Naive thymus-derived CD8-positive, alpha-beta T cell (primary cell): Measurements from ENCODE around the gene ASTN2. TPM values are rescaled to one million over a fixed set of nuclear protein-coding genes. Genes with fewer than 3 reads are reported as not detected.

Experiments
- ATAC-seq, 2 donors: fragments of 150-1000 bp; cut with Tn5 transposase in 1 of 2; sonication (Bioruptor Pico), chemical (Tn5 transposase) in 1 of 2; 1 replicate in 1 of 2; 2 replicates in 1 of 2; pipeline ENCODE4 v1.10.0; 2021; ENCODE audit warnings: mild to moderate bottlenecking in 2 of 2, moderate library complexity in 2 of 2
- POLR2A ChIA-PET: fragments of 350-600 bp; sonication (Branson Sonifier 250); formaldehyde crosslinking; loops from one replicate; lab custom pipeline; 2021; ENCODE audit warnings: antibody characterized with exemption; lab: Charles Lee
- DNase-seq, 10 donors: peaks; one replicate each; pipeline versions ENCODE4 v3.0.0 to v3.0.0-alpha.2; 2020 to 2022
- H3K27ac Mint-ChIP-seq, 10 donors: one replicate each; pipeline ENCODE4 v1.8.0; 2020 to 2022; ENCODE audit warnings: mild to moderate bottlenecking in 10 of 10, mixed read lengths in 10 of 10, moderate library complexity in 4 of 10, inconsistent platforms in 1 of 10
- H3K27me3 Mint-ChIP-seq, 5 donors: one replicate each; pipeline ENCODE4 v1.8.0; 2021 to 2022; ENCODE audit warnings: mixed read lengths in 5 of 5
- H3K36me3 Mint-ChIP-seq, 3 donors: one replicate each; pipeline ENCODE4 v1.8.0; 2020 to 2022; ENCODE audit warnings: mixed read lengths in 3 of 3, mild to moderate bottlenecking in 2 of 3, inconsistent platforms in 1 of 3
- H3K4me1 Mint-ChIP-seq, 4 donors: one replicate each; pipeline ENCODE4 v1.8.0; 2021 to 2022; ENCODE audit warnings: mixed read lengths in 4 of 4
- H3K4me3 Mint-ChIP-seq, 10 donors: one replicate each; pipeline ENCODE4 v1.8.0; 2020 to 2022; ENCODE audit warnings: mild to moderate bottlenecking in 10 of 10, mixed read lengths in 10 of 10, moderate library complexity in 6 of 10, inconsistent platforms in 1 of 10
- H3K9me3 Mint-ChIP-seq, 9 donors: one replicate each; pipeline ENCODE4 v1.8.0; 2020 to 2022; ENCODE audit warnings: mixed read lengths in 9 of 9, mild to moderate bottlenecking in 3 of 9, inconsistent platforms in 1 of 9, moderate library complexity in 1 of 9
- polyA plus RNA-seq, 3 donors: library from polyadenylated mRNA; unstranded; fragments of 300-500 nt; fragmentation: Illumina TruSeq; gene quantifications; one replicate each; pipeline ENCODE4 v1.2.3, GENCODE V29; 2021
- total RNA-seq, 8 experiments: library from RNA in 2 of 8; stranded (reverse) in 2 of 8; gene quantifications; one replicate each; pipeline ENCODE4 v1.2.3 and lab custom pipeline; 2021 to 2026

ASTN2 gene
- total and polyA plus RNA-seq, 5 experiments from 2014 or later: 1.2 to 3.8 (median 3.2) TPM

DNA sequence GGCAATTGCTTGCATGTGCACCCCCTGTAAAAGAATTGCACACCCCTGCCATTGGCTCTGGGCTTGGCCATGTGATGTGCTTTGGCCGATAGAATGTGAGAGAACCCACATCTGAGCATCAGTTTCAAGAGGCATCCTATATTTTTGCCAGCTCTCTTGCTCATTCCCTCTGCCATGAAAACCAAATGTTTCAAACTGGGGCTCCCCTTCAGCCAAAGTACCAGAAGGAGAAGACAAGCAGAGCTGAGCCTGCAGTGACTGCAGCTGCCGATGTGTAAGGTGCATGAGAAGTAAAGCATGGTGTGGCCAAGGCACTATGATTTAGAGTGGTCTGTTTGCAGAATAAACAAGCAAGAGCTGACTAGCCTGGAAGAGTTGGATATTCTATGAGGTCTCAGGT, 132.3 kb downstream of the ASTN2 start:
- Mint-ChIP-seq H3K27ac (no peak overlapping the region), H3K27me3 (peaks cover 0 to 9% (median 1%) of the 10 kb centered on the region in 5 donors)
- POLR2A ChIA-PET: no interaction called here

DNA sequence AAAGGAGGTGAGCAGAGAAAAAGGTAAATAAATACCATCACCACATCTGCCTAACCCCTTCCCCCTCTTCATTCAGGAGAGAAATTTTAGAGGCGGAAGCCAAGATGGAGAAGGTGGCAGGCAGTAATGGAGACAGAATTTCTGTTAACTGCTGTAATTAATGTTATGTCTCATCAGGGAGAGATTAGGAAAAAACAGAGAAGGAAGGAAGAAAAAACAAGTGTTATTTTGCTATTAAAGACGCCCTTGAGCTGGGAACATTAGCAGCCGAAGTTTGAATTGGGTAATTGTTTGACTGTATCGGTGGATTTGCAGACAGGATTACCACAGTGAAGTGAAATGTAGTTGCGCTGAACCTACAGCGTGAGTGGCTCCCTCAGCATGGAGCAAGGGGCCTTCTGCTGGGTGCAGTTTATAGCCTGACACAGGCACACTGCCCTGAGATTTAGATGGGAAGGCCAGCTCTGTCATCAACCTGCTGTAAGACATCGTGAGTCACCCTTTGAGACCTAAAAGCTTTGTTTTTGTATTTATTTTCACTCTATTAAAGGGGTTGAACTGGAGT, 136.3 kb downstream of the ASTN2 start:
- H3K36me3 Mint-ChIP-seq: no peaks in the 10 kb centered on the region
- H3K9me3 Mint-ChIP-seq: peaks cover 0 to 22% (median 5%) of the 10 kb centered on the region in 9 donors
- peaks cover 0 to 9% (median 1%) of the 10 kb centered on the region in 5 donors for H3K27me3 Mint-ChIP-seq
- ATAC-seq (no peak), DNase-seq (no peak)
- POLR2A ChIA-PET: no interaction called here
- H3K27ac Mint-ChIP-seq: no peak overlapping the region
- H3K4me1 Mint-ChIP-seq: no peaks in the 10 kb centered on the region
- no peak overlapping the region for H3K4me3 Mint-ChIP-seq

More for the DNA sequence above, 132.3 kb downstream of the ASTN2 start:
- Mint-ChIP-seq H3K4me3 (no peak overlapping the region), H3K36me3 (no peaks in the 10 kb centered on the region), H3K4me1 (no peaks in the 10 kb centered on the region), H3K9me3 (peaks cover 0 to 22% (median 3%) of the 10 kb centered on the region in 9 donors)
- DNase-seq: no peak
- ATAC-seq: no peak

DNA sequence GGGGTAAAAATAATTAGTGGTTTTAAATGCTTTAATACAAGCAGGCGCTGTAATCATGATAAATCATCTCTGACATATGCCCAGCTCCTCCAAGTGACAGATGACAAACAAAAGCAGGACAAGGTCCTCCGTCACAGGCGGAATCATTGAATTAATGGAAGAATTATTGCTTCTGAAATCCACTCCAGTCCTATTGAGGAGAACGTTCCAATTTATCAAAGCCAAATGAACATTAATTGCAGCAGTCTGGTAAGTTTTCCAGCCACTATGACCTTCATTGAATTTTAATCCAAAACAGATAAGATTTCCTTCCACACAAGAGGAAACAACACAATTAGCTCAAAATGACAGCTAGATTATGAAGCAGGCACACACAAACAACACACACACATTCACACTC, 136.8 kb downstream of the ASTN2 start:
- Mint-ChIP-seq H3K36me3 (no peaks in the 10 kb centered on the region), H3K27ac (no peak overlapping the region), H3K9me3 (peaks cover 0 to 22% (median 5%) of the 10 kb centered on the region in 9 donors), H3K4me3 (no peak overlapping the region), H3K27me3 (peaks cover 0 to 9% (median 1%) of the 10 kb centered on the region in 5 donors), H3K4me1 (no peaks in the 10 kb centered on the region)
- POLR2A ChIA-PET: no interaction called here
- ATAC-seq (no peak), DNase-seq (no peak)

DNA sequence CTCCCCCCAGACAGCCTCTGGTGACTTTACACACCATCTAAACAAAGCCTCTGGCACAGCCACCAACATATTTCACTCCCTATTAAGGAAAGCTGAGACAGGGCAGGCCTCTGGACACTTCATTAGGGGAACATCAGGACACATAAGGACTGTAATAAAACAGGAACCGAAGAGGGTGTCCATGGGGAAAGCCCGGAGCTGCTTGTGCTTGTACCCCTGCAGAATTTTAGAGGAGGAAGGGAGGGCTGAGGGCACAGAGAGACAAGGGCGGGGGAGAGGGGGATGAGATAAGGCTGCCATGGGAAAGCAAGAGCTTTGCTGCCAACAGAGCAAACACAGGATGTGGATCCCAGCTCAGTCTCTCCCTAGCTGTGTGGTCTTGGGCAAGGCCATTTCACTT, 138.4 kb downstream of the ASTN2 start:
- DNase-seq (no peak), ATAC-seq (no peak)
- Mint-ChIP-seq H3K36me3 (no peaks in the 10 kb centered on the region), H3K27me3 (peaks cover 0 to 4% (median 1%) of the 10 kb centered on the region in 5 donors), H3K4me3 (no peak overlapping the region), H3K9me3 (peaks cover 0 to 14% (median 5%) of the 10 kb centered on the region in 9 donors), H3K4me1 (no peaks in the 10 kb centered on the region), H3K27ac (no peak overlapping the region)
- POLR2A ChIA-PET: no interaction called here

DNA sequence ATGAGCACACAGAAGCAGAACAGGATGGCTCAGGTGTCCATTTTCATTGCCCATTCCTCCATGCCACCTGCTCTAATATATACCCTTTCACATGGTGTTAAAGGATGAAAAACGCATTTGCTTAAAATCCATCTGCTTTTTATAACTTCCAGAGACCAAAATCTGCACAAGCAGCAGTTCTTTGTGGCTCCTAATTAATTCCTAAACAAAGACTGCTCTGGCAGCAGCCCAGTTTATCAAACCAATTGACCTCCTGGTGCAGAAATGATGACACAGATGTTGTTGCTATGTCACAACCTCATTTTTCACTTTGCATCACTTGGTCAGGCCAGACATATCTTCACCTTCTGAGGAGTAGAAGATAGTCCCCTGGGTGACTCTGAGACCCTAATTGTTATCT, 141.2 kb downstream of the ASTN2 start:
- no peak overlapping the region for H3K27ac Mint-ChIP-seq
- H3K27me3 Mint-ChIP-seq: peaks cover 0 to 4% (median 1%) of the 10 kb centered on the region in 5 donors
- POLR2A ChIA-PET: no interaction called here
- H3K9me3 Mint-ChIP-seq: peaks cover 0 to 12% (median 4%) of the 10 kb centered on the region in 9 donors
- H3K36me3 Mint-ChIP-seq: no peaks in the 10 kb centered on the region
- DNase-seq (no peak), ATAC-seq (no peak)
- no peak overlapping the region for H3K4me3 Mint-ChIP-seq
- H3K4me1 Mint-ChIP-seq: no peaks in the 10 kb centered on the region

DNA sequence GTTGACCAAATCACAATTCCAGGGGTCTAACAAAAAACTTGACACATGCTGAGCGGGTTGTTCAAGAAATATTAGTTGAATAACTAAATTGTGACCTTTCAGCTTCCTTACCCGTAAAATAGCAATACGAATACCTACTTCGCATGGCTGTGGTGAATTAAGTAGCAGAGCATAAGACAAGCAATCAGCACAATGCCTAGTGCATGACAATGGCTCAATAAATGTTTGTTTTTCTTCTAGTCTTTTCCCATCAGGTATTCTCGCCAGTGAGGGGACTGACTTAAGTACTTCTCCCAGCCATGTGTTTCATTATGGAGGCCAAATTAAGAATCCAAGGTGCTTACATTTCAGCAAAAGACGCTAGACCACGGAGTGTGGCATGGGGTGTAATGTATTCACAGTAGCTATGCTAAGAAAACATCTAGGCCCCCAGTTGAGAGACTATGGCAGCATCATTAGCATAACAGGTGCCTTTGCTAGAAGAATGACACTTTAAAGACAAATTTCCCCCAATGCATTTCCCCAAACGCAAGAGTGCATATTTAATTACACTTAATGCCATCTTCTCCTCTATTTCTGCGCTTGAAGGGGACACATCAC, 145.9 kb downstream of the ASTN2 start:
- Mint-ChIP-seq H3K9me3 (peaks cover 0 to 6% (median 2%) of the 10 kb centered on the region in 9 donors), H3K27me3 (no peaks in the 10 kb centered on the region)

DNA sequence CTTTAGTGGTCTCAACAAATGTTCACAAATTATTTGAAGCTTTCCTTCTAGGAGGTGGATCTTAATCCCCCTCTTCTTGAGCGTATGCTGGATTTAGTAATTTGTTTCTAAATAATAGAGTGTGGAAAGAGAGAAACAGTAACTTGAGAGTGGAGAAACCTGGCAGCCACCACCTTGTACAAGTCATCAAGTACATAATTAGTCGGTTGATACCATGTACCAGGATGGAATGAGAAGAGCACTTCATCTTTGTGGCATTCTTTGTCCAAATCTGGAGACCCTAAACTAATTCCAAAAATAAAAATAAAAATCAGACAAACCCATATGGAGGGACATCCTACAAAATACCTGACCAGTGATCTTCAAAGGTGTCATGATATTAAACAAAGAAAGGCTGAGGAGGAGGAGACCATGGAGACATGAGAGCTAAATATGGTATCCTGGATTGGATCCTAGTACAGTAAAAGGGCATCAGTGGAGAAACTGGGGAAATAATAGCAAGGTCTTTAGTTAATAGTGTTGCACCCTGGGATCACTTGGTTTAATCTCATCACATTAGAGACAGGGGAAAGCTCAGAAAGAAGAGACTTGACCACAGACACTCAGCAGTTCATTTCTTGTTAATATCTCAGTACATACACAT, 147.9 kb downstream of the ASTN2 start:
- Mint-ChIP-seq H3K4me3 (no peak overlapping the region), H3K4me1 (no peaks in the 10 kb centered on the region), H3K36me3 (no peaks in the 10 kb centered on the region), H3K27me3 (peaks cover 0 to 2% (median 0%) of the 10 kb centered on the region in 5 donors), H3K27ac (no peak overlapping the region), H3K9me3 (peaks cover 0 to 6% (median 2%) of the 10 kb centered on the region in 9 donors)
- ATAC-seq (no peak), DNase-seq (no peak)
- POLR2A ChIA-PET: no interaction called here

More for the DNA sequence above, 145.9 kb downstream of the ASTN2 start:
- Mint-ChIP-seq H3K4me3 (no peak overlapping the region), H3K36me3 (no peaks in the 10 kb centered on the region), H3K4me1 (no peaks in the 10 kb centered on the region), H3K27ac (no peak overlapping the region)
- POLR2A ChIA-PET: no interaction called here
- no peak for DNase-seq
- ATAC-seq: no peak

DNA sequence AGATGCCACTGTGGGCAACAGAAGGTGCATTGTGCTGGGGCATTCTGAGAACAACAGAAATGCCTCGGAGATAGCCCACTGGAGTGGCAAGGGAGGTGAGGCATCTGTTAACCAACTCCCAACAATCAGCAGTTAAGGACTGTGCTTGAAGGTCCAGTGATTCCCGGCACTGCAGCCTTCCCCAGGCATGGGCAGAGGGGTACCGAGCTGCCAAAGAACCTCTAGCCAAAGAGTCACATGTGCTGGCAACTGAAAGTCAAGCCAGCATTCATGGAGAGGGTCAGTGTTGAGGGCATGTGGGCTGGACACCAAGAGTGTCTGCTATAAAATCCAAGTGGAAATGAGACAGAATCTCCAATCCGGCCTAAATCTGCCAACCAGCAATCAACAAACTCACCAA, 149.6 kb downstream of the ASTN2 start:
- POLR2A ChIA-PET: no interaction called here
- ATAC-seq: no peak
- H3K4me3 Mint-ChIP-seq: no peak overlapping the region
- peaks cover 0 to 9% (median 2%) of the 10 kb centered on the region in 9 donors for H3K9me3 Mint-ChIP-seq
- H3K36me3 Mint-ChIP-seq: no peaks in the 10 kb centered on the region
- DNase-seq: no peak
- no peaks in the 10 kb centered on the region for H3K4me1 Mint-ChIP-seq
- no peak overlapping the region for H3K27ac Mint-ChIP-seq
- peaks cover 0 to 2% (median 0%) of the 10 kb centered on the region in 5 donors for H3K27me3 Mint-ChIP-seq

DNA sequence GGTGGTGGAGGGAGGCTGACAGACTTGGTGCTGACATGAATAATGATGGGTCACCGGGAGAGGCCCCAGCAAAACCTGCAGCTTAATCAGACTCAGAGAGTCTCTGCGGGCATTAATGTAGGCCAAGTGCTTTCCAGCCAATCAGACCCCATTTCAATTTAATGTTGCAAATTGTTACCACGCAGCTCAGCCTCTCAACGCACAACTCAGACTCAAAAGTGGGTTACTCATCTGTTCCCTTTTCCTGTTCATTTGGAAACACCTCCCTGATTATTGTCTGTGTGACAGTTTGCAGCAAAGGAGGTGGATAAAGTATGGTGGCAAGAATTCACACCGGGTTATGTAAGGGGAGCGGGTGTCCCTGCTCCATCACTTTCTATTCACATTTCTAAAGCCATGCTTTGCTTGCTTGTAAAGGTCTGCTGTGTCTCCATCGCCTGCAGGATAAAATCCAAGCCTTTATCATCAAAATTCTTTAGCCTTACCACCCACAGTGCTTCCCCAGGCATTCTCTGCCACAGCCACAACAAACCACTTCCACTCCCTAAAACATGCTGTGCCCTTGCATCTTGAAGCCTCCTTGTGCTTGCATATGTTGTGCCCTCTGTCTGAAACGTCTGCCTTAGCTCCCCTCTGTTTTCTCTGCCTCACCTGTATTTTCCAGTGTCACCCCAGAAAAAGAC, 156.5 kb downstream of the ASTN2 start:
- ATAC-seq (no peak), DNase-seq (no peak)
- Mint-ChIP-seq H3K9me3 (peaks cover 0 to 10% (median 2%) of the 10 kb centered on the region in 9 donors), H3K27ac (no peak overlapping the region), H3K27me3 (peaks cover 0 to 9% (median 2%) of the 10 kb centered on the region in 5 donors), H3K4me3 (no peak overlapping the region), H3K36me3 (no peaks in the 10 kb centered on the region), H3K4me1 (no peaks in the 10 kb centered on the region)
- POLR2A ChIA-PET: no interaction called here

DNA sequence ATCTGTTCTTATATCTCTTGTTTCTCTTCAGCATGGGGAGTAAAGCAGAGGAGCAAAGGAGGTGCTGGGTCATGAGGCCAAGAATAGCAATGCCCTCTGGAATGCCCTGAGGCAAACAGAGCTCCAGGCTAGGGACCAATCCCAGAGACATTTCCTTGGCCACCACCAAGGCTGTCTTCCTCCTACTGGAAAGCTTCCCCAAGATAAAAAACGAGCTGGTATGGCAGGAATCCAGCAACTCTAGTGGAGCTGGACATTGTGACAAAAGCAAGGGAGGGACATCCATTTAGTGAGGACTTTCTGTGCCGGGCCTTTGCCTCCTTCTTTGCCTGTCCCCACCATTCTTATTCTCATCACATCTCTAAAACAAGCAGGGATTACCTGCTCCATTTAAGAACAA, 161.6 kb downstream of the ASTN2 start:
- Mint-ChIP-seq H3K4me3 (no peak overlapping the region), H3K27ac (no peak overlapping the region), H3K36me3 (no peaks in the 10 kb centered on the region), H3K4me1 (no peaks in the 10 kb centered on the region), H3K27me3 (peaks cover 0 to 5% (median 2%) of the 10 kb centered on the region in 5 donors), H3K9me3 (peaks cover 0 to 7% (median 0%) of the 10 kb centered on the region in 9 donors)
- DNase-seq (no peak), ATAC-seq (no peak)
- POLR2A ChIA-PET: no interaction called here

DNA sequence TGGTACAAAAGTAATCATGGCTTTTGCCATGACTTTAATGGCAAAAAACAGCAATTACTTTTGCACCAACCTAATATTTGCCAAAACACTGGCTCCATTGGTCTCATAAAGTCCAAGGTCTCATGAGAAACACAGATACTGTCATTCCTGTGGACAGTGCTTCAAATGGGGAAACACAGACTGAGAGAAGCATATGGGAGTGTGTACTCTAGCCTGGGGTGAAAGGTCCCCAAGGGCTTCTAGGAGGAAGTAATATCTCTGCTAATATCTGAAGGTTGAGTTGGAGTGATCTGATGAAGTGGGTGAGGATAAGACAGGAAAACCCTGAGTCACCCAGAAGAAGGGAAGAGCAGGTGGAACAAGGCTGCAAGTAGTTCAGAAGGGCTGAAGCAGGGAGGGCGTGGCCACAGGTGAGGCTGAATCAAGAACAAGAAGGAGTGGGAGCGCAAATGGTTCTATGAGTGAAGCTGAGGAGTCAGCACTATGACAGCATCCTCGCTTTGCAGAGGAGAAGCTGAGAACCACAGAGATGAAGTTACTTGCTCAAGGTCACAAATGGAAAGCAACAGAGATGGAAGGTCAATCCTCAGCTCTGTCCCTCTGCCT, 164.1 kb downstream of the ASTN2 start:
- Mint-ChIP-seq H3K36me3 (no peaks in the 10 kb centered on the region), H3K27me3 (peaks cover 0 to 4% (median 4%) of the 10 kb centered on the region in 5 donors), H3K9me3 (peaks cover 0 to 14% (median 0%) of the 10 kb centered on the region in 9 donors), H3K27ac (no peak overlapping the region), H3K4me1 (no peaks in the 10 kb centered on the region), H3K4me3 (no peak overlapping the region)
- ATAC-seq (no peak), DNase-seq (no peak)
- POLR2A ChIA-PET: no interaction called here

DNA sequence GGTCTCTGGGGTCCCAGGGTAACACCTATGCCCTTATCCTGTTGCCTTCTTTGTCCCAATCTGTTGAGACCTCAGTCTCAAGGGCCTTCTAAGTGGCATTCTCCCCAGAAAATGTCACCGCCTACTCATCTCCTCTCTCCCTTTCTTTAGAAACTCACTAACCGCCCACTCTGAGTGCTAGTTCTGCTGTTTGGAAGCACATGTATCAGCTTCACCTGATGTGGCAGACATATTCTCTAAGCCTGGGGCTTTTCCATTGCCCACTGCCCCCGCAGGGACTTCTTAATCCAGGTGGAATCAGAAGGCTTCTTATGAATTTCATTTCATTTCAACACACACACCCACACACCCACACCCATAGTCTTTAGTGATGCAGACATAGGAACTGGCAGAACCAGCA, 165.1 kb downstream of the ASTN2 start:
- no peak for ATAC-seq
- POLR2A ChIA-PET: no interaction called here
- no peaks in the 10 kb centered on the region for H3K4me1 Mint-ChIP-seq
- H3K27ac Mint-ChIP-seq: no peak overlapping the region
- DNase-seq: no peak
- H3K9me3 Mint-ChIP-seq: peaks cover 0 to 20% (median 0%) of the 10 kb centered on the region in 9 donors
- H3K36me3 Mint-ChIP-seq: no peaks in the 10 kb centered on the region
- H3K27me3 Mint-ChIP-seq: peaks cover 0 to 10% (median 2%) of the 10 kb centered on the region in 5 donors
- no peak overlapping the region for H3K4me3 Mint-ChIP-seq
